ENCODE data around the gene PPARD.
"Not testable (repeated sequence)": the region's sequence is repeated elsewhere in the genome, so short reads cannot be mapped to it uniquely, and the experiment has no call there.

PPARD gene

DNA sequence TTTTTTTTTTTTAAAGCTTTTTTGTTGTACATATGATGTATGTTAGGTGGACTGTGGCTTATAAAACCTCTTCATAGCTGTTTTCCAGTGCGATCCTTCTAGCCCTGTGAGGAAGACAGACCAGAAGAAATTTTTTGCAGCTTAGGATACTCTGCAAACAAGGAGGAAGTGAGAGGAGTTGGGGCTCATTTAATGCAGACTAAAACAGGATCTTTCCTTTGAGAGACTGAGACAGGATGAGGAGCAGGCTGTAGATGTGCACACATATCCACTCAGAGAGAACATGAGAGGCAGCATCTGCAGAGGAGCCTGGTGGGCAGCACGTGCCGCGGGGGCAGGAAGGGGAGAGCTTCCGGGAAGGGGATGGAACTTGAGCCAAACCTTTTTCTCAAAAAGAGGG is 45.7 kb downstream of the PPARD start:
- no peak for DNase-seq

DNA sequence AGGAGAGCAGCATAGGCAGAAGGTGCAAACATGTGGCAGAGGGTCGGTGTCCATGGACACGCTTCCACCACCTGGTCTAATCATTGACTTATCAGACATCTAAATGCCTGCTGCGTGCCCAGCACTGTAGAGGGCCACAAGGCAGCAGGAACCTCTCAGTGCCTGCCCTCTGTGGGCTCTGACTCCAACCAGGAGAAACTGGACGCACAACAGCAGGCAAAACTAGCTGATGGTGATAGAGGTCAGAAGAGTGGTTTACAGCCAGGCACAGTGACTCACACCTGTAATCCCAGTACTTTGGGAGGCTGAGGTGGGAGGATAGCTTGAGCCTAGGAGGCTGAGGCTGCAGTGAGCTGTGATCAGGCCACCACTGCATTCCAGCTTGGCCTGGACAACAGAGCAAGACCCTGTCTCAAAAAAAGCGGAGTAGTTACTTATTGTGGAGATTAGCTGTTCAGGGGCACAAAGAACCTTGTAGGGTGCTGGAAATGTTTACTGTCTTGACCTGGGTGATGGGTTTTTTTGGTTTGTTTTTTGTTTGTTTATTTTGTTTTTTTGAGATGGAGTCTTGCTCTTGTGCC is 46.5 kb downstream of the PPARD start:
- DNase-seq: no peak

DNA sequence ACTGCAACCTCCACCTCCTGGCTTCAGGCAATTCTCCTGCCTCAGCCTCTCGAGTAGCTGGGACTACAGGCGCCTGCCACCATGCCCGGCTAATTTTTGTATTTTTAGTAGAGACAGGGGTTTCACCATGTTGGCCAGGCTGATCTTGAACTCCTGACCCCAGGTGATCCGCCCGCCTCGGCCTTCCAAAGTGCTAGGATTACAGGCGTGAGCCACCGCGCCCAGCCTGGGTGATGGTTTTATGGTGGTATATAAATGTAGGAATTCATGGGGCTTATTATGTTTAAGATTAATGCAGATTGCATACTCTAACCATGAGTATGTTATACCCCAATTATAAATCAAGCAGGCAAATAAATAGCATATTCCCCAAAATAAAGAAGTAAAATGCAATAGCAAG is 47.0 kb downstream of the PPARD start:
- not testable (repeated sequence) for DNase-seq

DNA sequence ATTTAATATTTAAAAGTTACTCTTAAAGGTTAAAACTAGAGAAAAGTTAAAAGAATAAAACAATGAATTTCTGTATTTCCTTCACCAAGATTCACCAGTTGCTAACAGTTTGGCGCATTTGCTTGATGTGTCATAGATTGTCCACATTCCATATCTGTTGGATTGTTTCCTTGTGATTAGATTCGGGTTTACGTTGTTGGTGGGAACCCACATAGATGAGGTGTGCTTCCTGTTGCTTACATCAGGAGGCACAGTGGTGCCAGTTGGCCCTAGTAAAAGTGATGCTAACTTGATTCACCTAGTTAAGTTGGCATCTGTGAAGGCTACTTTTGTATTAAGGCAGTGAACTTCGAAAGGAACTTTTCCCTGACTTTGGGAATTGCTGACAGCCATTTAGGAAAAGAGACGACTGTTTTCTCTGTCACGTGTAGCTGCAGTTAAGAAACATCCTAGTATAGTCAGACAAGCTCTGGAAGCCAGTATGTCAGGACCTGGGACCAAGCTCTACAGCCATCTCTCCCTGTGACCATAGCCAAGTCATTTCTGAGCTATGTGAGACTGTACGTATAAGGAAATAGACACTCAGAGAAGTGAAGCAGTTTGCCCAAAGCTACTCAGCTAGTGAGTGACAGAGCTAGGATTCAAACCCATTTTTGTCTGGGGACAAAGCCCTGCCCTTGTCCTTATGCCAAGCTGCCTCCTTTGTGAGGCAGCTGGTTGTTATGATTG is 49.0 kb downstream of the PPARD start:
- peak; percentile 36 for DNase-seq

DNA sequence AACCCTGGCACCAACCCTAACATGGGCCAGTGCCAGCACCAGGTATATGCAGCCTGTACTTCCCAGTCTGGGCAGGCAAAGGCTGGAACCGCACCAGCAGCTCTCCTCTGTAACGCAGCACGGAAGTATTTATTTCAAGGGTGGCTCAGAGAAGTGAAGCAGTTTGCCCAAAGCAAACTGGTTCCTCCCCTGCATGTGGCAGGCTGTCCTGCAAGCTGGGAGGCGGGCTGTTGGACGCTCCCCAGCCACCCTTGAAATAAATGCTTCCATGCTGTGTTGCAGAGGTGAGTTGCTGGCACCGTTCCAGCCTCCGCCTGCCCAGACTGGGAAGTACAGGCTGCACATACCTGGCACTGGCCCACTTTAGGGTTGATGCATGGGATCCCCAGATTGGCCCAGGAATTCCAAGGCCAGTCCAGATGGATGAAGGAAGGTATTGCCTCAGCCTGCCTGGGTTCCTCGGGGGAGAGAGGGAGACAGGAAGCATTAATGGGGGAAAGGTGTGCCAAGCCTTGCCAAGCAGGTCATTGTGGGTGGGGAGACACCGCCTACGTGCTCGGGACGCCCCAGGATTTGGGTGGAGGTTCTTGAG is 49.8 kb downstream of the PPARD start:
- no peak for DNase-seq

GRCh38 chr6:35392773-35393672 is 50.7 kb downstream of the PPARD start:
- no peak for DNase-seq

GRCh38 chr6:35396991-35397390 is 54.6 kb downstream of the PPARD start:
- DNase-seq: no peak

- DNase-seq: no peak
Measured at GRCh38 chr6:35397806-35398418, 55.6 kb downstream of the PPARD start.

DNA sequence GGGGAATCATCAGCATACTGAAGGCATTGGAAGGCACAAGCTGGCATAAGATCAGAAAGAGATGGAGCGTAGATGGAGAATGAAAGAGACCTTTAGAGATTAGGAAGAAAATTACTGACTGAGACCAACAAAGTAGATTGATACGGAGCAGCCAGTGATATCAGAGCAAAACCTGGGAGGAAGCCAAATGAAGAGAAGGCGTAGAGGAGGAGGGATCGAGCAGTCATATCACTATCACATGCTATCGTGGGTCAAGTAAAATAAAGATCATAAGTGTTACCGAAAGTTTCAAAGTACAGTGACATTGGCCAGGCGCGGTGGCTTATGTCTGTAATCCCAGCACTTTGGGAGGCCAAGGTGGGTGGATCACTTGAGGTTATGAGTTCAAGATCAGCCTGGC is 56.2 kb downstream of the PPARD start:
- no peak for DNase-seq

DNA sequence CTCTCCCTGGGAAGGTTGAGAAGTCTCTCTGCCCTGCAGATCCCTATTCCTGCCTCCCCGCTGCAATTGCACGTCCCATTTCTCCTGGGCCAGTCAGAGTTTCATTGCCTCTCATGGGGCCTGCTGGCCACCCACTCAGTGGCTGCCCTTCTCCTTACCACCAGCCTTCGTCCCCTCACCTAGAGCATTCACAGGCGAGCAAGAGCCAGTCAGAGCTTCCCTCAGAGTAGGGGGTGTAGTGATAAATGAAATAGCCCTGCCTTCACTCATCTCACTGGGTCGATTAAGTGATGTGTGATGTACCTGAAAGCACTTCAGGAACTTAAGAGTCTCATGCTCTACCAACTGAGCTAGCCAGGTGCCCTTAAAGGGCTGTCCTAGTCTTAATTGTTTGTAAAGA is 57.8 kb downstream of the PPARD start:
- no peak for DNase-seq

GRCh38 chr6:35400901-35401311 is 58.5 kb downstream of the PPARD start:
- DNase-seq: no peak

- DNase-seq: no peak
Measured at GRCh38 chr6:35401514-35401913, 59.2 kb downstream of the PPARD start.

DNA sequence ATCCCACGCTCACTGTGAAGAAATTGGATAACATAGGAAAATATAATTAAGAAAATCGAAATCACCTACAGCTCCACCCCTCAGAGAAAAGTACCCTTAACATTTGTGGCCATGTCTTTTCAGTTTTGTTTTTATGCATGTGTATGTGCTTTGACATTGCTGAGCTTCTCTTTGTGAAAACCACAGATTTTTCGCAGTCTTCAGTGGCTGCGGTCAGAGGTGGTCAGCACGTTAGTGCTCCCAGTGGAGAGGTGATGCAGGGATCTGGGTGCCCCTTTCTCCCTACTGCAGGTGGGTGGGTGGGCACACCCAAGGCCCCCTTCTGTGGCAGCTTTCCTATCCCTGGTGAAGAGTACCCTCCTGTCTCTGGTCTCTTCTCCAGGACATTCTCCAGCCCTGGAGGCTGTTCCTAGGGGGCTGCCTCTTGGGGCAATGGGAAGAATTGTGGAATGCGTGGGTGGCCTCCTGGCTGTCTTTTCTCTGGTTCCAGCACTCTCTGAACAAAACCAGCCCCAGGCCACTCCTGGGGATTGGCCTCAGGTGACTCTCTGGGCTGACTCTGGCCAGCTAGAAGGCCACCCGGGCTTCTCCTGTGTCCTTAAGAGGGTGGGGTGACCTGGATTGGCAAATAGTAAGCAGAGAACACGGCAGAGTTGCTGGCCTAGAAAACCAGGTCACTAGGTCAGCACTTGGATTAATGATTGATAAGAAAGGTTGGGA is 59.9 kb downstream of the PPARD start:
- peak; percentile 41 for DNase-seq

DNA sequence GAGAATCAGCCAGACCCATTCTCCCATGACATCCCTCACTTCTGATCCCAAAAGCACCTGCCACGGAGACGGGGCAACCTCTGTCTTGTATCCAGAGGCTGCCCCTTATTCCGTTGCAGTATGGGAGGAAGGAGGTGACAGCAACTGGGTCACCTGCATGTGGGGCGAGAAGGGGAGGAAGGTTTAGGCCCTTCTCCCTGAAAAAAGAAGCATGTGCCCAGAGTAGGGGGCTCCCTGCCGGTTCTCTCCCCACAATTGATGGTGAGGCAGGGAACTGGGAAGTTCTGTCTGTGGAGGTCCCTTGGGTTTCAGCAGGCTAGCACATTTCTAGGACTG is 60.5 kb downstream of the PPARD start:
- DNase-seq: no peak

DNA sequence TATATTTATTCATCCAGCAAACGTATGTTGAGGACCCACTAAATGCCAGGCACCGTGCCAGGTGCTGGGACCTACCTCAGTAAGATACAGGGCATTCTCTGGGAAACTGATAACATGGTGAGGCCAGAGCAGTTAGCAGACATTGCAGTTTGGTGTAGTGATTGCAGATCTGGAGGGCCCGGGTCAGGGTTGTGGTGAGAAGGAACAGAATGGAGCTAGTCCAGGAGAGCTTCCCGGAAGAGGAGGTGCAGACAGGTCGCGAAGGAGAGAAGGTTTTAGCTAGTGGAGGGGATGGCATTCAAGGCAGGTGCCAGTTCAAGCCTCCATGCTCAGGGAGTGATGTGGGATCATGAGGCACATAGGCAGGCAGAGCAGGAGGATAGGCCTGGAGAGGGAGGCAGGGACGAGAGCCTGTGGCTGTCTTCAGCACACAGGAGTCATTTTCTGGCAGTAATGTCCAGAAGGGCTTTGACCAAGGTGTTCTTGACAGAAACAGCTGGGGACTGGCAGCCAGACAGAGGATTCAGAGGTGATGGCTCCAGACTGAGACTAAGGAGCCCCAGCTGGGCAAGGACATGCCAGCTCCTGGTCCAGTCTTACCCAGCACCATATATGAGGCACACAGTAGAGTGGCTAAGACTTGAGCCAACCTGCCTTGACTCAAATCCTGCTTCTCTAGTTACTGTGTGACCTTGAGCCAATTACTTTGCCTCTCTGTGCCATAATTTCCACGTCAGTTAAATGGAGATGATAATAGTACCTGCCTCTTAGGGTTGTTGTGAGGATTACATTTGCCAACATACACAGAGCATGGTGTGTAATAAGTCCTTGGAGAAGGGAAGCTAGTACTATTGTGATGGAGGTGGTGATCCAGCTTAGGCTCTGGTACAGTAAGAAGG is 61.4 kb downstream of the PPARD start:
- no peak for DNase-seq

- DNase-seq: no peak
Measured at GRCh38 chr6:35406711-35407485, 64.5 kb downstream of the PPARD start.

DNA sequence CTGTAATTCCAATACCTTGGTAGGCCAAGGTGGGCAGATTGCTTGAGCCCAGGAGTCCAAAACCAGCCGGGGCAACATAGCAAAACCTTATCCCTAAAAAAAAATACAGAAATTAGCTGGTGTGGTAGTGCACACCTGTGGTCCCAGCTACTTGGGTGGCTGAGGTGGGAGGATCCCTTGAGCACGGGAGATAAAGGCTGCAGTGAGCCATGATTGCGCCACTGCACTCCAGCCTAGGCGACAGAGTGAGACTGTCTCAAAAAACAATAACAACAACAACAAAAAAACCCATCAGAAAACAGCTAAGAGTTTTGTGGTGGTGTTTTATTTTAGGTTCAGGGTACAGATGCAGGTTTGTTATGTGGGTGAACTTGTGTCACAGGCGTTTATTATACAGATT is 66.9 kb downstream of the PPARD start:
- no peak for DNase-seq

DNA sequence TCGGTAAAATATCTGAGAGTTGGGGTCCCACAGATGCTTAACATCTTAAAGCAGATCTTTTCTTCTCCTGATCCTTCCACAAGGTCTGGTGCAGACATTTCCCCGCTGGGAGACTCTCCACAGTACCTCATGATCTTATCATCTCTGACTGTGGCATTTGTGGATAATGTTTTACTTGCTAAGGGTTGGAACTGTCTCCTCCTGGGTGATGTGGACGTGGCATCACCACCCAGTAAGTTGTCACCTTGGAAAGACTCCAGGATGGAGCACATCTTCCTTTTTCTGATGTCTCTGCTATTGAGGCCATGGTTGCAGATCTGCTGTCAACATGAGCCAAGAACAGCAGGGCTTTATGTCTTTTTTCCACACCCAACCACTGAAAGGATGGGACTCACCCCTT is 67.8 kb downstream of the PPARD start:
- no peak for DNase-seq

DNA sequence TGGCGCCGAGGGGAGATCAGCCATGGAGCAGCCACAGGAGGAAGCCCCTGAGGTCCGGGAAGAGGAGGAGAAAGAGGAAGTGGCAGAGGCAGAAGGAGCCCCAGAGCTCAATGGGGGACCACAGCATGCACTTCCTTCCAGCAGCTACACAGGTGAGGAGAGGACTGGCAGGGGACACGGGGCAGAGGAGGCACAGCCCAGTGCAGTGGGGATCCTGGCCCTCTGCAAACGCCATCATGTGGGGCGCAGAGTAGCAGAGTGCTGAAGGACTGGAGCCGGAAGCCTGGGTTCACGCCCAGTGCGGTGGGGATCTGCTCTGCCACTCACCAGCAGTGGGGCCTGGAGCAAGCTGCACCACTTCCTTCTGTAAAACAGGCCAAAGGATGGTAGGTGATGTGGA is 68.7 kb downstream of the PPARD start:
- no peak for DNase-seq

GRCh38 chr6:35412102-35412501 is 69.7 kb downstream of the PPARD start:
- DNase-seq: no peak

- DNase-seq: no peak
Measured at GRCh38 chr6:35413911-35414310, 71.6 kb downstream of the PPARD start.
